ENCODE measurements around the gene CMTM1. TPM values are rescaled to one million over a fixed set of nuclear protein-coding genes. Genes with fewer than 3 reads are reported as not detected.

Gene CMTM1
- total RNA-seq, 2 donors from 2014 or later: 3.8 to 5.3 TPM

DNA sequence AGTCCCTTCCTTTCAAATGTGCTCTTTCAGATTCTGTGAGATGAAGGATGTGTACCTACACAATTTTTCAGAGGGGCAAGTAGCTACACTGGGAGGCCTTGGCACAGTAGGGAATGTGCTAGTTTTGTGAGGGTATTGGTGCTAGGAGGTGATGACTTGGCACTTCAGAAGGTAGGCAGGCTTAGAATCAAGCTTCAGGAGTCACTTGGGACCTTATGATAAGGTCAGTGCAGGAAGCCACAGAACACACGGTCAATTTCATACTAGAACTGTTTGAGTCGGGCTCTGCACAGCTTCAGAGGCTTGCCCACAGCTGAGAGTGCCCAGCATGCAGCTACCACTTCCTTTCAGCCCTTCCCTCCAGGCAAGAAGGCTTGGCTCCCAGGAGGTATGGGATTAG lies 6.1 kb downstream of the CMTM1 start:
- Histone ChIP-seq H3K9me3 (ENCODE audit: control insufficient read depth, low read length) (no peaks in the 10 kb centered on the region), H3K4me1 (ENCODE audit: control insufficient read depth, insufficient read depth, low read length) (no peaks in the 10 kb centered on the region), H3K27me3 (ENCODE audit: control insufficient read depth, insufficient read depth, low read length, poor library complexity, severe bottlenecking) (peaks cover 5% of the 10 kb centered on the region), H3K27ac (ENCODE audit: low read depth, low read length) (no peak overlapping the region), H3K4me3 (ENCODE audit: low read length) (no peak overlapping the region), H3K36me3 (ENCODE audit: control insufficient read depth, insufficient read depth, low read length) (peaks cover 4% of the 10 kb centered on the region), H3K9ac (ENCODE audit: extremely low read depth, low read length, poor library complexity, severe bottlenecking) (no peak overlapping the region)
- H3K27me3 Mint-ChIP-seq (ENCODE audit: insufficient read depth): peaks cover 8% of the 10 kb centered on the region
- DNase-seq: no peak
- H3K9me3 Mint-ChIP-seq: no peaks in the 10 kb centered on the region
- no peak overlapping the region for H3K27ac Mint-ChIP-seq
- peaks cover 6% of the 10 kb centered on the region for H3K36me3 Mint-ChIP-seq (ENCODE audit: low read depth)
- 93 to 100% methylated on average over 2 of the region's 2 CpGs for WGBS, 2 experiments (ENCODE audit: insufficient coverage in 1 of 2, insufficient read length in 1 of 2)
- H3K4me3 Mint-ChIP-seq: no peak overlapping the region
- no peaks in the 10 kb centered on the region for H3K4me1 Mint-ChIP-seq
- TF ChIP-seq, protein P1, sequence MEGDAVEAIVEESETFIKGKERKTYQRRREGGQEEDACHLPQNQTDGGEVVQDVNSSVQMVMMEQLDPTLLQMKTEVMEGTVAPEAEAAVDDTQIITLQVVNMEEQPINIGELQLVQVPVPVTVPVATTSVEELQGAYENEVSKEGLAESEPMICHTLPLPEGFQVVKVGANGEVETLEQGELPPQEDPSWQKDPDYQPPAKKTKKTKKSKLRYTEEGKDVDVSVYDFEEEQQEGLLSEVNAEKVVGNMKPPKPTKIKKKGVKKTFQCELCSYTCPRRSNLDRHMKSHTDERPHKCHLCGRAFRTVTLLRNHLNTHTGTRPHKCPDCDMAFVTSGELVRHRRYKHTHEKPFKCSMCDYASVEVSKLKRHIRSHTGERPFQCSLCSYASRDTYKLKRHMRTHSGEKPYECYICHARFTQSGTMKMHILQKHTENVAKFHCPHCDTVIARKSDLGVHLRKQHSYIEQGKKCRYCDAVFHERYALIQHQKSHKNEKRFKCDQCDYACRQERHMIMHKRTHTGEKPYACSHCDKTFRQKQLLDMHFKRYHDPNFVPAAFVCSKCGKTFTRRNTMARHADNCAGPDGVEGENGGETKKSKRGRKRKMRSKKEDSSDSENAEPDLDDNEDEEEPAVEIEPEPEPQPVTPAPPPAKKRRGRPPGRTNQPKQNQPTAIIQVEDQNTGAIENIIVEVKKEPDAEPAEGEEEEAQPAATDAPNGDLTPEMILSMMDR (conservative IDR thresholded peaks at IDR 0.05): no peak

DNA sequence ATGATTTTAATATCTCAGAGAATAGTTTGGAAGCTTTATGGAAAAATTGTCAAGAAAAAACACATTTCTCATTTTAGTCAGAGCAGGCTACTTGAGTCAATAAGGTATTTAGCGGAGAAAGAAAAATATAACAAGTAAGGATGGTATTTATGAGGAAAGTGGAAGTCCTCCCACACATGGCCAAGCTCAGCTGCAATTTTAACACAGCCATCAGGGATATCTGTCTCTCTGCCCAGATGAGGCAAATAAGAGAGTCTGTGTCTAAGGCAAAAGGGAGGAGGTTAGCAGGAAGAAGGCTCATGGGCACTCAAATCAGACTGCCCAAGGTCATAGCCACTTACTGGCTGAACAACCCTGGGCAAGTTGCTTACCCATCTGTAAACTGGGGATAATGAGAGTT lies 7.8 kb downstream of the CMTM1 start:
- no peaks in the 10 kb centered on the region for H3K9me3 Mint-ChIP-seq
- no peak overlapping the region for H3K4me3 Mint-ChIP-seq
- no peak overlapping the region for H3K27ac Mint-ChIP-seq
- no peaks in the 10 kb centered on the region for H3K4me1 ChIP-seq (ENCODE audit: control insufficient read depth, insufficient read depth, low read length)
- H3K4me1 Mint-ChIP-seq: peaks cover 2% of the 10 kb centered on the region
- H3K9me3 ChIP-seq (ENCODE audit: control insufficient read depth, low read length): no peaks in the 10 kb centered on the region
- H3K27me3 ChIP-seq (ENCODE audit: control insufficient read depth, insufficient read depth, low read length, poor library complexity, severe bottlenecking): peaks cover 23% of the 10 kb centered on the region
- H3K27ac ChIP-seq (ENCODE audit: low read depth, low read length): no peak overlapping the region
- H3K36me3 ChIP-seq (ENCODE audit: control insufficient read depth, insufficient read depth, low read length): no peaks in the 10 kb centered on the region
- 86 to 88% methylated on average over 1 of the region's 1 CpG for WGBS, 2 experiments (ENCODE audit: insufficient coverage in 1 of 2, insufficient read length in 1 of 2)
- no peak overlapping the region for H3K9ac ChIP-seq (ENCODE audit: extremely low read depth, low read length, poor library complexity, severe bottlenecking)
- no peak overlapping the region for H3K4me3 ChIP-seq (ENCODE audit: low read length)
- TF ChIP-seq, protein P1 (conservative IDR thresholded peaks at IDR 0.05): no peak
- no peaks in the 10 kb centered on the region for H3K36me3 Mint-ChIP-seq (ENCODE audit: low read depth)
- no peak for DNase-seq
- H3K27me3 Mint-ChIP-seq (ENCODE audit: insufficient read depth): peaks cover 25% of the 10 kb centered on the region

- Histone ChIP-seq H3K4me1 (ENCODE audit: control insufficient read depth, insufficient read depth, low read length) (no peaks in the 10 kb centered on the region), H3K27me3 (ENCODE audit: control insufficient read depth, insufficient read depth, low read length, poor library complexity, severe bottlenecking) (peaks cover 27% of the 10 kb centered on the region), H3K36me3 (ENCODE audit: control insufficient read depth, insufficient read depth, low read length) (no peaks in the 10 kb centered on the region), H3K9me3 (ENCODE audit: control insufficient read depth, low read length) (no peaks in the 10 kb centered on the region), H3K4me3 (ENCODE audit: low read length) (no peak overlapping the region), H3K9ac (ENCODE audit: extremely low read depth, low read length, poor library complexity, severe bottlenecking) (no peak overlapping the region), H3K27ac (ENCODE audit: low read depth, low read length) (no peak overlapping the region)
- Mint-ChIP-seq H3K27me3 (ENCODE audit: insufficient read depth) (peaks cover 29% of the 10 kb centered on the region), H3K36me3 (ENCODE audit: low read depth) (no peaks in the 10 kb centered on the region), H3K4me3 (no peak overlapping the region), H3K4me1 (peaks cover 2% of the 10 kb centered on the region), H3K27ac (no peak overlapping the region), H3K9me3 (no peaks in the 10 kb centered on the region)
- TF ChIP-seq, protein P1 (conservative IDR thresholded peaks at IDR 0.05): no peak
- WGBS, 2 experiments (ENCODE audit: insufficient coverage in 1 of 2, insufficient read length in 1 of 2): 91 to 98% methylated on average over 3 of the region's 3 CpGs
- no peak for DNase-seq
Measured at GRCh38 chr16:66574531-66574930, 8.3 kb downstream of the CMTM1 start.
